ENCODE measurements around the gene MEPE. TPM values are rescaled to one million over a fixed set of nuclear protein-coding genes. Genes with fewer than 3 reads are reported as not detected.
A peak's percentile ranks its signal among the peaks of the same experiment; 100 is the strongest.

Gene MEPE
- total RNA-seq, 2 experiments from 2014 or later: not detected

- Mint-ChIP-seq H3K4me3 (no peak overlapping the region), H3K9me3 (no peaks in the 10 kb centered on the region), H3K27me3 (peaks cover 17% of the 10 kb centered on the region), H3K4me1 (ENCODE audit: low read depth) (no peaks in the 10 kb centered on the region), H3K27ac (no peak overlapping the region), H3K36me3 (ENCODE audit: low read depth) (no peaks in the 10 kb centered on the region)
- peak; percentile 12 for DNase-seq
- CTCF ChIA-PET: interaction anchor here (0.7 to 4.3 kb wide), 8 partner anchors 9 to 373 kb away, joined by 3 to 35 read pairs (median 4); no protein-coding TSS in a partner anchor
- intact Hi-C loops (cut with micrococcal nuclease): no loop called here
- peak; percentile 51 for ATAC-seq
- POLR2A ChIA-PET: no interaction called here
- peak; percentile 62 for TF ChIP-seq CTCF (IDR thresholded peaks at IDR 0.05)
These were observed 6.3 kb downstream of the MEPE start for GRCh38 chr4:87838890-87839591.

- no peaks in the 10 kb centered on the region for H3K4me1 Mint-ChIP-seq (ENCODE audit: low read depth)
- no peak for ATAC-seq
- CTCF ChIA-PET: interaction anchor here (1.0 to 4.3 kb wide), 4 partner anchors 9 to 372 kb away, joined by 3 to 35 read pairs (median 4); no protein-coding TSS in a partner anchor
These were observed 6.8 kb downstream of the MEPE start for GRCh38 chr4:87839592-87839946.

GRCh38 chr4:87840149-87840548 lies 7.4 kb downstream of the MEPE start:
- POLR2A ChIA-PET: no interaction called here
- Mint-ChIP-seq H3K36me3 (ENCODE audit: low read depth) (no peaks in the 10 kb centered on the region), H3K27me3 (peaks cover 15% of the 10 kb centered on the region), H3K4me3 (no peak overlapping the region), H3K9me3 (no peaks in the 10 kb centered on the region), H3K27ac (no peak overlapping the region), H3K4me1 (ENCODE audit: low read depth) (no peaks in the 10 kb centered on the region)
- no peak for ATAC-seq
- CTCF ChIA-PET: interaction anchor here (1.0 to 4.3 kb wide), 3 partner anchors 9 to 154 kb away, joined by 3 to 35 read pairs (median 4); no protein-coding TSS in a partner anchor
- DNase-seq: no peak
- TF ChIP-seq CTCF (IDR thresholded peaks at IDR 0.05): no peak
- intact Hi-C loops (cut with micrococcal nuclease): no loop called here

More at GRCh38 chr4:87839592-87839946, 6.8 kb downstream of the MEPE start:
- Mint-ChIP-seq H3K27ac (no peak overlapping the region), H3K27me3 (peaks cover 16% of the 10 kb centered on the region), H3K9me3 (no peaks in the 10 kb centered on the region), H3K36me3 (ENCODE audit: low read depth) (no peaks in the 10 kb centered on the region), H3K4me3 (no peak overlapping the region)
- TF ChIP-seq CTCF (IDR thresholded peaks at IDR 0.05): peak; percentile 29
- intact Hi-C loops (cut with micrococcal nuclease): no loop called here
- POLR2A ChIA-PET: no interaction called here
- no peak for DNase-seq

GRCh38 chr4:87843936-87844335 lies 11.2 kb downstream of the MEPE start:
- no peak for TF ChIP-seq CTCF (IDR thresholded peaks at IDR 0.05)
- ATAC-seq: no peak

GRCh38 chr4:87844452-87844851 lies 11.7 kb downstream of the MEPE start:
- intact Hi-C loops (cut with micrococcal nuclease): no loop called here
- Mint-ChIP-seq H3K4me3 (no peak overlapping the region), H3K4me1 (ENCODE audit: low read depth) (peaks cover 5% of the 10 kb centered on the region), H3K27ac (no peak overlapping the region), H3K36me3 (ENCODE audit: low read depth) (no peaks in the 10 kb centered on the region), H3K9me3 (no peaks in the 10 kb centered on the region), H3K27me3 (peaks cover 24% of the 10 kb centered on the region)
- DNase-seq: no peak
- no peak for TF ChIP-seq CTCF (IDR thresholded peaks at IDR 0.05)
- ATAC-seq: no peak
- POLR2A ChIA-PET: no interaction called here
- CTCF ChIA-PET: interaction anchor here (0.9 kb wide), 2 partner anchors 9 to 165 kb away, joined by 3 read pairs; no protein-coding TSS in a partner anchor

More at GRCh38 chr4:87843936-87844335, 11.2 kb downstream of the MEPE start:
- intact Hi-C loops (cut with micrococcal nuclease): no loop called here
- no peak for DNase-seq
- CTCF ChIA-PET: interaction anchor here (0.9 kb wide), 2 partner anchors 9 to 164 kb away, joined by 3 read pairs; no protein-coding TSS in a partner anchor
- H3K27ac Mint-ChIP-seq: no peak overlapping the region
- H3K4me3 Mint-ChIP-seq: no peak overlapping the region
- POLR2A ChIA-PET: no interaction called here
- H3K9me3 Mint-ChIP-seq: no peaks in the 10 kb centered on the region
- H3K27me3 Mint-ChIP-seq: peaks cover 24% of the 10 kb centered on the region
- peaks cover 2% of the 10 kb centered on the region for H3K4me1 Mint-ChIP-seq (ENCODE audit: low read depth)
- no peaks in the 10 kb centered on the region for H3K36me3 Mint-ChIP-seq (ENCODE audit: low read depth)

Data from activated CD8-positive, alpha-beta T cell treated with anti-CD3 and anti-CD28 coated beads for 36 hours (primary cell).